Mesodermal cell (in vitro differentiated cells): ENCODE measurements around the gene LEAP2.

Experiments used
- H3K27ac ChIP-seq: 2 replicates; pipeline ENCODE4 v1.7.0; 2013; ENCODE audit warnings: mild to moderate bottlenecking, low read depth, low read length, moderate library complexity; ENCODE audit not compliant: severe bottlenecking
- H3K36me3 ChIP-seq: 2 replicates; pipeline ENCODE4 v1.7.1; 2013; ENCODE audit warnings: mild to moderate bottlenecking, low read length, moderate library complexity; ENCODE audit not compliant: control insufficient read depth, insufficient read depth
- H3K4me1 ChIP-seq: one replicate; pipeline ENCODE4 v1.7.1; 2013; ENCODE audit warnings: mild to moderate bottlenecking, low read length; ENCODE audit not compliant: insufficient read depth, control insufficient read depth, poor library complexity, severe bottlenecking
- H3K4me3 ChIP-seq: 2 replicates; pipeline ENCODE4 v1.7.0; 2013; ENCODE audit warnings: low read length, control low read depth, mild to moderate bottlenecking; ENCODE audit not compliant: insufficient read depth, poor library complexity, severe bottlenecking; ENCODE audit errors: extremely low read depth
- H3K9me3 ChIP-seq: 2 replicates; pipeline ENCODE4 v1.7.1; 2013; ENCODE audit warnings: mild to moderate bottlenecking, low read length, moderate library complexity; ENCODE audit not compliant: control insufficient read depth
- WGBS, 2 experiments: methylation state at CpG; one replicate each; pipeline ENCODE4 v1.1.5; 2013; ENCODE audit warnings: missing lambda C conversion rate in 2 of 2; ENCODE audit not compliant: insufficient coverage in 2 of 2; 5-methylcytosine and 5-hydroxymethylcytosine counted together

The LEAP2 gene

GRCh38 chr5:132905938-132906337 is 32.5 kb downstream of the LEAP2 start:
- Histone ChIP-seq H3K27ac (no peak overlapping the region), H3K36me3 (peaks cover 72% of the 10 kb centered on the region), H3K4me3 (no peak overlapping the region), H3K4me1 (no peaks in the 10 kb centered on the region), H3K9me3 (no peaks in the 10 kb centered on the region)
- WGBS, 2 experiments = 92 to 100% methylated on average over 1 to 2 of the region's 2 CpGs

GRCh38 chr5:132907161-132907560 is 33.7 kb downstream of the LEAP2 start:
- H3K9me3 ChIP-seq = no peaks in the 10 kb centered on the region
- no peaks in the 10 kb centered on the region for H3K4me1 ChIP-seq
- 100% methylated on average over 1 of the region's 2 CpGs for WGBS, 2 experiments
- H3K4me3 ChIP-seq = no peak overlapping the region
- H3K36me3 ChIP-seq = peaks cover 70% of the 10 kb centered on the region
- no peak overlapping the region for H3K27ac ChIP-seq

DNA sequence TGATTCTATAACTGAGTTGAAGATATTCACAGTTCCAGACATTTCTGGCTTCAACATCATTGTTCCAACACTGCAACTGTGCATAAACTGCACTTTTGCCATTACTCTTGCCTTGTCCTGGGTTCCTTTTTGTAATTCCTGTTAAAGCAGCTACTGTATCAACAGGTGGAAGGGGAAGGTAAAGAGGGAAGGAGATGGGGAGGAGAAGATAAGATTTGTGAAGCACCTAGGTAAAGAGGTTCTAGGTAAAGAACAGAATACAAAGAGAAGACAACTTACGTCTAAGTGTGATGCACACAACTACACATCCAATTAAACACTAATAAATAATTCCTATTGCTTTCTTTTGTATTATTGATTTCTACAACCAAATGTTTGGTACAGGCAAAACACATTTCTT is 36.2 kb downstream of the LEAP2 start:
- H3K9me3 ChIP-seq = no peaks in the 10 kb centered on the region
- H3K4me3 ChIP-seq = no peak overlapping the region
- H3K36me3 ChIP-seq = peaks cover 72% of the 10 kb centered on the region
- H3K27ac ChIP-seq = no peak overlapping the region
- no peaks in the 10 kb centered on the region for H3K4me1 ChIP-seq
- no CpG with 5 or more reads among the region's 1 CpG for WGBS, 2 experiments

- Histone ChIP-seq H3K9me3 (no peaks in the 10 kb centered on the region), H3K36me3 (peaks cover 78% of the 10 kb centered on the region), H3K4me3 (no peak overlapping the region), H3K4me1 (no peaks in the 10 kb centered on the region), H3K27ac (no peak overlapping the region)
- WGBS, 2 experiments = 94 to 100% methylated on average over 4 to 5 of the region's 5 CpGs
These were observed 42.2 kb downstream of the LEAP2 start for GRCh38 chr5:132915681-132916080.

GRCh38 chr5:132916086-132916485 is 42.6 kb downstream of the LEAP2 start:
- Histone ChIP-seq H3K9me3 (no peaks in the 10 kb centered on the region), H3K4me1 (no peaks in the 10 kb centered on the region), H3K4me3 (no peak overlapping the region), H3K27ac (no peak overlapping the region), H3K36me3 (peaks cover 80% of the 10 kb centered on the region)
- WGBS, 2 experiments = 100% methylated on average over 2 to 3 of the region's 3 CpGs
